NCI-H69 (cell line): Measurements from ENCODE around the gene CDHR3.
A peak's percentile ranks its signal among the peaks of the same experiment; 100 is the strongest.

Experiments used
- DNase-seq: peaks from one replicate; lab custom pipeline; 2025; lab: John Stamatoyannopoulos, UW

CDHR3 gene

DNA sequence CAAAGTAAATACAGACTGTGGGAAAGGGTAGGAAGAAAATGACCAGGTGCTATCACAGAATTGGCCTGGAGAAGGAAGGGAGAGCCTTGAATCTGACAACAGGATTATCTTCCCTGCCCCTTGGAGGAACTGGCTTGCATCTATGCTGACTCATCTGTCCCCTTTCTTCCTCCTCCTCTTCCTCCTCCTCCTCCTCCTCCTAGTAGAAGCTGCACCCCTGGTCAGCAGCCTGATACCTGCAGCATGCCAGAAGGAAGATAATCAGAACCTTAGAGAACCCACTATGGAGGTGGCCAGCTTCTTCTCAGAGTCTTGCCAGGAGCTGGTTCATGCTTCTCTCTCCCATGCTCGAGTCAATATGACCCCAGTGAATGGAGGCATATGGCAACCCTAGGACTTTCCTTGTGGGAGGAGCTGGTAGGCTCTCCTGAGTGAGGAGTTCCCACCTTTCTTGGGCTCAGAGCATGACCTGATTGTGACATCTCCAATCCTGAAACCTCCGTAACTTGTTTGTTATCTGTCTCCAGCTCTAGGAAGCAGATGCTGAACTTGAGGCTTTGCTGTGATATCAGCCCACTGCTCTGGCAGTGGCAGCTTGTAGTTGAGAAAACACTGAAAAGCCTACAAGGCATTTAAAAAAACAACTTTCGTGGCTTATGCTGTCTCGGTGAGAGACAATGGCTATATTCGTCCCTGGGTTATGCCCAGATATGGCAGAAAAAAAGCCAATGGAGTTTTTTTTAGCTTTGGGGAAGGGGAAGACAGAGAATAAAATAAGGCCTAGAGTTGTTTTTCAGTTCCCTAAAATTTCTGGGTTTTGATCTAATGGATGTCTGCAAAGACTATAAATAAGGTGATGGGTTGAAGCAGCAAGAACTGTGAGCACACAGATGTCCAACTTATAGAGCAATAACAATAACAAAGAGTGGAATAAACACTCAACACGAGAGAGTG, 60.6 kb downstream of the CDHR3 start:
- DNase-seq, result no peak

DNA sequence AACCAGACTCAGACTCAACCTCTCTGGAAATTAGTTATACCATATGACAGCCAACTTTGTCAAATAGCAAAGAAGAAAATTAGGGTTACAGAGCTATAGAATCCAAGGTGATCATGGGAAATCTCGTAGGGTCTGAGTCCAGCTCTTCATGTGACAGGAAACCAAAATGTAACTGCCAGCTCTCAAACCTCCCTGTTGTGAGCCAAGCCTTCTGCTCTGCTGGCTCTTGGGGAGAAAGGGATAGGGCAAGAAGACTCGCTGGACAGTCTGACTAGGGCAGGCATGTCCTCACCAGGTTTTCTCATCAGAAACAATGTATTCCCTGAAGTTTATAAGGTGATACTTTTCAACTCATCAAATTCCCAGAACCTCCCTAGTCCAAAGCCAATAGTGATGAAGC, 63.0 kb downstream of the CDHR3 start:
- DNase-seq, result no peak

DNA sequence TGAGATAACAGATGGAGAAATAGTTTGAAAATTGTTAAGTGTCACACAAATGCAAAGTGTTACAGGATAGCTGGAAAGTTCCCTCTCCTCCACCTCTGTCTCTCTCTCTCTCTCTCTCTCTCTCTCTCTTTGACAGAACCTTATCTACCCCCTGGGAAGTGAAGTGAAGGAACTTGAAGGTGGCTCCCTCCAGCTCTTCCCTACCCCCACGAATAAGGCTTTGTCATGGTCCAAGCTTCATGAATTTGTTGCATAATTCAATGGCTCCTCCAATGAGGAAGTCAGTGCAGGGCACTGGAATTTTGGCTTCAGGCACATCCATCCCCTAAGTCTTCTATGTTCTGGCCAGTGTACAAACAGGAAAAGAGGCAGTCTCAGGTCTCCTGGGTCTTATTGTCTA, 66.4 kb downstream of the CDHR3 start:
- DNase-seq, result no peak

DNA sequence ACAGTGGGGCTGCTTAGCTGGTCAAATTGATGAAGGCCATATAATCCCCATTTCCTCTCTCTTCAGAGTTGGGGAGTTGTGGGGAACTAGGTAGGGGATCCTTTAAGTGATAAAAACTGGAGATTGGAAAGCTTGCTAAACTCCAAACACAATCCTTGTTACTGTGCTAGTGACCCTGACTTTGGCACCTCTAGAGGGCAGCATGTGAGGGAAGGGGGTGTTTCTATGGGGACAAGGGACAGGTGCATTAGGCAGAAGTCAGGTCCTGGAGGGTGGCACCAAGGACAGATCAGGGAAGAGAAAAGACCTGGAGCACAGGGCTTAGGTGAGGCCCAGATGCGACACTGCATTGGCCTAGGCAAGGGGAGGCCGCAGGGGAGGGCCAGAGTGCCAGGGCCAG, 66.9 kb downstream of the CDHR3 start:
- DNase-seq, result peak; percentile 35

DNA sequence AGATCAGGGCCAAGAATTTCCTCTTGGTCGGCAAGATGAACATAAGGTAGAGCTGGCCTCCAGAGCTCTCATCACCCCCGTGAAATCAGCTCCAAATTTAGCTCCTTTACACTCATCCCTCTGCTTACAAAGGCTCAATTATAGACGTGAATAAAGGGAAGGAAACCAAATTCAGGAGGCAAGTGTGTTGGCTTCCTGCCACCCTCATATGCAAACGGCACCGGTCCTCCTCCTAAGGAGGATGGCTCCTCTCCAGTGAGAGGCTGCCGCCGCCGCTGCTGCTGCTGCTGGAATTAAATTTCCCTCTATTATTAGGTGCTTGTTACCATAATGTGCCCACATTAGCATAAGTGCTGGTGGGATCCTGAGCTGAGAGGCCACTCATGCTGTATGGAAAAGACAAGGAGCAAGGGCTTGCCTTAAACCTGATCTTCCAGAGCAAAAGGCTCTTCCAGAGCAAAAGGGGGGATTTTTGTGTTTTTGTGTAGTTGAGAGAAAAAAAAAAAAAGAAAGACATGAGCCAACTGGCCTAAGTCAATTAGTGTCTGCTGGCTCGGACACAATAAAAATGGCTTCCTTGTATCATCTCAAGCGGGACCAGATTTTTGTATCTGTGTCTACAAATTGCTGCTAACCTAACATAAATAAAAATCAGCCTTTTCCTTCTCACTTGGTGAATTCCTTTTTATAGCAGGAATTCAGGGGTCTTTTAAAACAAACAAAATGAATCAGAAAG, 68.4 kb downstream of the CDHR3 start:
- peak; percentile 95 for DNase-seq

DNA sequence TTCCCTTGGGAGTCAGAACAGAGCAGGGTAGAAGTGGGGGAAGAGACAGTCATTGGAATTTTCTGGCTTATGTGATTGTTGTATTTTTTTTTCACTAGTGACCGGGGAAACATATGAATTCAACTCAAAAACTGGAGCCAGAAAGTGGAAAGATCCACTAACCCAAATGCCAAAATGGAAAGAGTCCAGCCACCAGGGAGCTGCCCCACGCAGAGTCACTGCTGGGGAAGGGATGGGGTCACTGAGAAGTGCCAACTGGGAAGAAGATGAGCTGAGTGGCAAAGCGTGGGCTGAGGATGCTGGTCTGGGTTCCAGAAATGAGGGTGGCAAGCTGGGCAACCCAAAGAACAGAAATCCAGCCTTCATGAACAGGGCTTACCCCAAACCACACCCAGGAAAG, 69.2 kb downstream of the CDHR3 start:
- no peak for DNase-seq

DNA sequence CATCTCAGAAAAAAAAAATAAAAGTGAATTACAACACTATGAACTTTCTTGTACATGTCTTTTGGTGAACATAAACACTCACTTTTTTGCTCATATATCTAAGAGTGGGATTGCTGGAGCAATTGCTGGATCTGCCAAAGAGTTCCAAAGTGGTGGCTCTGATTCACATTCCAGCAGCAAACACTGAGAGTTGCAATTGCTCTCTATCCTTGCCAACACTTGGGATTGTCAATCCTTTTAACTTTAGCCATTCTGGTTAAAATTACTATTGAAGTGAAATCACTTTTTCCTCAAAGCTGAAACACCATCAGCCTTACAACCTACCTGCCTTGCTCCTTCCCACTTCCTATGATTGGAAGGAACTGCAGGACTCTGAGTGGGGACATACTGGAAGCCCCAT, 70.7 kb downstream of the CDHR3 start:
- no peak for DNase-seq

DNA sequence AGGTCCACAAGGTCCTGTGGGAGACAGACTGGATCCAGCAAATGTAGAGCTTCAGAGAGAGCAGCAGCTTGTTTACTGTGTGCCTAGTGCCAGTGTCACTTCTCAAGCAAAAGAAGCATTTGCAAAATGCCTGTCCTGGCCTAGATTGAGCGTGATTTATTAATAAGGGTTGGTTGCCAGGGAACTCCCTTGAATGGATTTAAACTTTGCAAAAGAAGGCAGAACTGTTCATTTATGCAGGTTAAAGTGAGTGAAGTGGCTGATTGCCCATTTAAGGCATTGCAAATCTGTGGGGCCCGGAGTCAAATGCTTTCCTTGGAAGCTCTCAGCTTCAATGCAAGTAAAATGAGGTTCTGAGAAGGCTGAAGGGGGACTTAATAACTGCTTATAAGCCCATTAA, 71.3 kb downstream of the CDHR3 start:
- no peak for DNase-seq

DNA sequence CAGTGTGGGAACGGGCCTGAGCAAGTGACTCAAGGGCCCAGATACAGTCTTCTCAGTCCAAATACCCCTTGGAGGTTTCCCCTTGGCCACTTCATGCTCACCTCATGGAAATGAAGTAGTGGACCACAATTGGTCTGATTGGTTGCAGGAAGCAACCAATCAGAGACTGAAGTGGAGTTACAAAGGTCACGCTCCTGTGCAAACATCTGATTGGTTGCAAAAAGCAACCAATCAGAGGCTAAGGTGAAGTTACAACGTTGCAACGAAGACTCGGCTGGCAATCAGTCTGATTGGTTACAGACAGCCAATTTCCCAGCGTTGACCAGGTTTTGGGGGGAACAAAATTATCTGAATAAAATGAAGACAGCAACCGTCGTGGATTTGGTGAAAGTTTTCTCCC, 72.5 kb downstream of the CDHR3 start:
- no peak for DNase-seq

DNA sequence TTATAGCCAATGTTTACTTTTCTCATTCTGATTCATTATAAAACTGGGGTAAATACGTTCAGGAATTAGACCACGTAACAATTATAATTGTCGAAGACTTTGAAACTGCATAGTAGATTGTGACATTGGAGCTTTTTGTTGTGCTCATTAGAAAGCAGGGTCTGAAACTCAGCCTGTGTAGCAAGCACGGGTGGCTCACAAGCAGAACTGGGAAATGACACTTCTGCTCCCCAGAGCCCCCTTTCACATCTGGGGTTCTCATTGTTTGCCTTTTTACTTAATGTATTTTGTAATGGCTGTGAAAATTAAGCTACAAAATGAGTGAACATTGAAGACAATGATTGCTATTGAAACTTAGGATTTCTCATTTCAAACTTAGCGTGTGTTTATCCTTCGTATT, 72.9 kb downstream of the CDHR3 start:
- DNase-seq, result no peak

DNA sequence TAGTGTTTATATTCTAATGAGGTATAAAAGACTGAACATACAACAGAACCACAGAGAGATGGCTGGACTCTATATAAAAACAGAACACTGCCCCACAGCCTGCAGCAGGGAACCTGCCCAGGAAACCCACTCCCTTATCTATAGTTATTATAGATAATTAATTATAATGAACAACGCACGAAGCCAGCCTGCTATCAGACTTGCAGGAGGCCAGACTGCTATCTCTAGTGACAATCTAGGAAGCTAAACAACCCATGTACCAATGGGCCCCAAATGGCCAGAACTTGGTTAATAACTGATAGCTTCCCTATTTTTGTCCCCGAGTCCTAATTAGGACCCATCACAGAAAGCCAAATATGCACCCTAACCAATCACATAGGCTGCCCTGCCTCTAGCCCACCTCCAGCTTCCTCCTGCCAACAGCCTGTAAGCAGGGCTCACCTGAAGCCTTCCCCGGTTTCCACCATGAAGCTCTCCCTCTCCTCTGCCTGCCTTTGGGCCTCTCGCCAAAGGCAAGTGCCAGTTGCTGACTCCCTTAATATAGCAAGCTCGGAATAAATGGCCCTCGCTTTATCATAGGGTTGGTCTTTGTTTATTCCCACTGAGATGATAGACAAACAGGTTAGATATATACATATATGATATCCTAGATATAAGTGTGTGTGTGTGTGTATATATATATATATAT, 74.6 kb downstream of the CDHR3 start:
- DNase-seq, result no peak

DNA sequence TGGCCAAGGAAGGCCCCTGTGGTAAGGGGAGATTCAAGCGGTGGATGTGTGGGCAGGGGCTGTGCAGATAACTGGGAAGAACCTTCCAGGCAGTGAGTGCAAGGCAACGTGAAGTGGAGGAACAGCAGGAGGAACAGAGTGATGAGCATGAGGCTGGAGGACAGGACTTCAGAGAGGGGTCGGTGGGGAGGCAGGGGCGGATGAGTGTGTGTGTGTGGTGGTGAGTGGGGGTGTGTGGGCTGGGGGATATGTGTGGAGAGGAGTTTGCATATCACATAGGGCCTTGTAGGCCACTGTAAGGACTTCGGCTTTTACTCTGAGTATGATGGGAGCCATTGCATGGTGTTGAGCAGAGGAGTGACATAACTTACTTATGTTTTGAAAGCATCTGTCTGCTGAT, 75.2 kb downstream of the CDHR3 start:
- DNase-seq, result no peak

DNA sequence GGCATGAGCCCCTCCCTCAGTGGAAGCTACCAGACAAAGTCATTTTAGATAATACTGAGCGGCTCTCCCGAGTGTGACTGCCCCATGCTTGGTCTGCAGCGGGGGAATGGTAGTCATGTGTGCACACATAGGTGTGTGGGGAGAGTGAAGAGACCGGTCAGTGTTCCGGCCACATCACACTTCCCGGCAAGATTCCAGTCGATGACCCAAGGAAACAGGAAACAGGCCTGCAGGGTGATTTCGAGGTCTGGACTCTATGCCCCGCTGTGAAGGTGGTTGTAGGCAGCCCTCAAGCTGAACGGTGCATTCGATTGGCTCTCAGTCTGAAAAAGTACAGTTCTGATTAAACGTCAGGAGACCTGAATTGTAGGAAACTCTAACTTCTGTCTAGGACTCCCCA, 75.9 kb downstream of the CDHR3 start:
- no peak for DNase-seq

DNA sequence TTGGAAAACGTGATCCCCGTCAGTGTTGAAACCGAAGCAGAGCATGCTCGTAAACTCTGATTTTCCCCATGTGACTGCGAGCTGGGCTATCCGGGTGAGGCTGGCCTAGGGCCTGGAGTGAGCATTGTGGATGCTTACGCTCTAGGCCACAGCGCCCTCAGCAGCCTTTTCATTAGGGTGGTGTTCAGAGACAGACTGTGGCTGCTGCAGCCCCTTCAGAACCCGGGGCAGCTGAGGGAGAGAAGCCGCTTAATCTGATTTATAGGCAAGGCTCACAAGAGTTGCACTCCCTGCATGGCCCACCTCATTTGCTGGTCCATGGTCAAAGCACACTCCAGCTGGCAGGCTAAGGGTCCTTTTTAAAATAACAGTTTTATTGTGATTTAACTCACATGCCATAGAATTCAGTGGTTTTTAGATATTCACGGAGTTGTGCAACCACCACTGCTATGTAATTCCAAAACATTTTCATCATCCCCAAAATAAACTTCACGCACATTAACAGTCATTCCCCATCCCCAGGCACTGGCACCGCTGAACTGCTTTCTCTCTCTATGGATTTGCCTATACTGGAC, 76.5 kb downstream of the CDHR3 start:
- DNase-seq, result no peak

DNA sequence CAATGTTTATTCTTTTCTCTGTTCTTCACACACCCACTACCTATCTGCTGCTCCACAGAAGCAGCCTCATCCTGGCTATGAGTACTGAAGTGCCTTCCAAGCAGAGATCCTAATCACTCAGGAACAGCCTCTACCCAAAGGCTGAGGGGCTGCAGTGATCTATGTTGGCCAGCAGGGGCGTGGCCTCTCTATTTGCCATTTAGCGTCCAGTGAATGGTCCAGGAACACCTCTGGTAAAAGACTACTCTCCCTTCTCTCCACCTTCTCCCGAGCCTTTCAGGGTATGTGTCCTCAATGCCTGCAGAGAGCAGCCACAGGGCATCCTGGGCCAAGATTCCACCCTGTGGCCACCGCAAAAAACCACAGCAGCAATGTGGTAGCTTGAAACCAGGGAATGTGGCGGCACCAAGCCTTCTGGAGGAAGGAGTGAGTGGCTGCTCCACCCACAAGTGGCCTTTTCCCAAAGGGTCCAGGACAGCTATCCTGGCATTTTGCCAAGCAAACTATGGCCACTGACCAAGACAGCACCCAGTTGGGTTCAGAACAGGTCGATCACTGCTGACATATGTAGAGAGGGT, 78.2 kb downstream of the CDHR3 start:
- peak; percentile 78 for DNase-seq

DNA sequence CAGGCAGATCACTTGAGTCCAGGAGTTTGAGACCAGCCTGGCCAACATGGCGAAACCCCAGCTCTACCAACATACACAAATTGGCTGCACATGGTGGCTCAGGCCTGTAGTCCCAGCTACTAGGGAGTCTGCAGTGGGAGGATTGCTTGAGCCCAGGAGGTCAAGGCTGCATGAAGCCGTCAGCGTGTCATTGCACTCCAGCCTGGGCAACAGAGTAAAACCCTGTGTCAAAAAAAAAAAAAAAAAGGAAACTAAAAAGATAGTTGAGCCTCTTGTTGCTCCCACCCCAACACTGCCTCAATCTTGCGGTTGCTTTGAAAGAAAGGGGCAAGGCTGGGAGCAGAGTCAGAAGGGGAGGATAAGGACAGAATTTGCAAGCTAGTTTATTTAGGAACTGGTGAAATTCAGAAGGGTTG, 79.1 kb downstream of the CDHR3 start:
- DNase-seq, result no peak

DNA sequence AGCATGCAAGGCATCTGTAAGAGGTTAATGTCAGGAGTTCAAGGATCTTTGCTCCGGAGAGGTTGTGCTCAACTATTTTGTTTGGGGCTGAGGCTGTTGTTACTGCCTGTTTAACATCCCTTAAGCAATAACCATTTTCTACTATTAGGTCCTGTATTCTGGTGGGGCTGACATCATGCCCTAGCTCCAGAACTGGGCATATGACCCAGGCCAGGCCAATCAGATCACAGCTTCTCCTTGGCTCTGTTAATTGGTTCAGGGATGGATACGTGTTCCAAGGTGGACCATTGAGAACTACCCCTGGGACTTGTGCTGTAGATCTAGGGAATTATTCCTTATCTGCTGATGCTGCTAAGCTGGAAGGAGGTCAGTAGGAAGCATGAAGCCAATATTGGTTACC, 82.1 kb downstream of the CDHR3 start:
- no peak for DNase-seq

DNA sequence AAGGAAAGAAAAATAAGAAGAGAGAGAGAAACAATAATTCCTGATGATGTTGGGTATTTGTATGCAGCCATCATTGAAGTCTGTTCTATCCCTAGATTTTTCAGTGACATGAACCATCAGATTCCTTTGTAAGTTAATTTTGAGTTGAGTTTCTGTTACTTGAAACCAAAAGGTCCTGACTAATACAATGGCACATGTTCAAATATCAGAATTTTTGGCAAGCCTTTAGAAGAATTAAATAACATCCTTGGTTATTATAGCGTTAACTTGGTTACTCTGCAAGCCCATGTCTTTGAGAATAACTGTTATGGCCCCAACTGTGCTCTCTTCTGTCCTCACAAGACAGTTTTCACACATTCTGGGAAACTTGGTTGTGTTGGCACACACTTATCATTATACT, 82.5 kb downstream of the CDHR3 start:
- DNase-seq, result no peak

DNA sequence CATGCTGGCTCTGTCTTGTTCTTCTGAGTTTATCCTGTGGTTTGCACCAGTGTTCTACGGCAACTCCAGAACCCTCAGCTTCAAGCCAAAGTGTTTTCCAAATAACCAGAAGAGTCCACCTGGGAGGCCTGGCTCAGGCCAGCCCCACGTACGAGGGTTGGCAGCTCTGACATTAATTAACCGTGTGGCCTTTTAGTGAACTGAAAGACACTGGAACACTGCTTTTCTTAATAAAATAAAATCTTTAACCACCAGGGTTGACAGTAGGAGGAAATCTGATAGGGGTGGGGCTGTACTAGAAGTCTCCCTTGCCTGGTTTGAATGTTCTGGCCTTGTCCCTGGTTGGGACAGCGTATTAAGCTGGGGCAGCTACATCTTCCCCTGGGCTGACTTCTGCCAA, 84.1 kb downstream of the CDHR3 start:
- peak; percentile 73 for DNase-seq

DNA sequence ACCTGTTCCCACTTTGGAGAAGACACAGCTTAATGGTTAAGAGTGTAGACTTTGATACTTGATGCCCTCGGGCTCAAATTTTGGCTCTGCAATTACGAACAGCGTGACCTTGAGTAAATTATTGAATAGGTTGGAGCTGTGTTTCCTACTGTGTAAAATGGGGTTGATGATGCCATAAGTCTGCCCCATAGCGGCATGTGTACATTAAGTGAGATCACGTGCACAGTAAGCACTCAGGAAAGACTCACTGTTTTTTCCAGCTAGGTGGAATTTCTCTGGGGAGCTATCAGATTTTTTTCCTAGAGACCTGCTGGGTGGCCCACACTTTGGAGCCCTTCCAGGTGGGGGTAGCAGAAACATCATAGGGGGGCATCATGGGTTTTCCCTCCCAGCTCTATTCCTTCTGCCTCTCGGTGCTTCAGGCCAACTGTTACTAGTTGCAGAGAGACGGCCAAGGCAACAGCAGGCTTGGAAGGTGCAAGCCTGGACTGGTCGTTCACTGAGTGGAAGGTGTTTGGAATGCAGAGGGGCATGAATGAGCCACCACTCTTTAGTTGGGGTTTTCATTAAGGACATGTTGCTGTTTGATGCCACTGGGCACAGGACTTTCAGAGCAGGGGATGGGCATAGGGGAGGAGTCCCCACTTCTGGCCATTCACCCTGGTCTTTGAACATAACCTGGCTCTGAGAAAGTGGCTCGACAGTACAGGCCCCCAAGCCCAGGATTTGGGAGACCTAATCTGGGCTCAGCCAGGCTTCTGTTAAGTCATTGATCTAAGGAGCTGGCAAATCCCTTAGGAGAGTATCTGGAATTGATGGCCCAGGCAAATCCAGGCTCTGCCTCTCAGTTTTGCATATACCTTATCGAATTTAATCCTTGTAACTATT, 85.0 kb downstream of the CDHR3 start:
- DNase-seq, result peak; percentile 99

DNA sequence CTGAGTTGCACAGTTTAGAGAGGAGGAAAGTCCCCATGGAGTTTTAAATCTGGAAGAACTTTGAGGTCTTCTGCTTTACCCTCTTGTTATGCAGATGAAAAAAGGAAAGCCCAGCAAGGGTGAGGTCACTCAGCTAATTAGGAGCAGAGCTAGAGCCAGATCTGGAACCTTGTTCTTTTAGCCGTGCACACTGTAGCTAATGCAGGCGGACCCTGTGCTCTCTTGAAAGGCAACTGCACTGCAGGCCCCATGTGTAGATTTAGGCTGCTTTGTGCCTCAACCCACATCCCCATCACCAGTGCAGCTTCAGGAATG, 85.6 kb downstream of the CDHR3 start:
- peak; percentile 52 for DNase-seq
